NT2/D1 (cell line): Measurements from ENCODE around the gene PDE7B.

Experiments used
- YY1 ChIP-seq: IDR thresholded peaks from 2 replicates; pipeline ENCODE4 v1.6.1; 2011; ENCODE audit not compliant: insufficient read length, insufficient read depth
- ZNF274 ChIP-seq: IDR thresholded peaks from 2 replicates; pipeline ENCODE4 v1.6.1; 2011; ENCODE audit warnings: mild to moderate bottlenecking, low read depth, low read length

DNA sequence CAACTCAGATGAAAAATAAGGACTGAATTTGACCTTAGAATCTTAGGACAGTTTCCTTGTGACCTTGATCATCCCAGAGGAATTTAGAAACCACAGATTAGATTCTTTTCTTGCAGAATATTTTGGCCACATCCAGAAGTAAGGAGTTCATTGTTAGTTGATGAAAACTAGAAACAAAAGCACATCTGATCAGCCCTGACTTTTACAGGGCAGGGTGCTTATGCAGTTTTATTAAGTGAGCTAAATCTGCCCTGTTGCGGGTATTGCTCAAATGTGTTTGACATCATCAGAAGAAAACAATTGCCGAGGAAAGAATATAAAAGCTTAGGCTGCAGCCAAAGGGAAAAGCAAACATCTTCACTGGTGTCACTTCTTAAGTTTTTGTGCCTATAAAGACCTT, 297.8 kb downstream of the PDE7B start:
- no peak for TF ChIP-seq ZNF274
- no peak for TF ChIP-seq YY1
